HG02884 (cell line): ENCODE measurements around the gene COPB2.
"Not testable (repeated sequence)": the region's sequence is repeated elsewhere in the genome, so short reads cannot be mapped to it uniquely, and the experiment has no call there.

Experiments used
- ATAC-seq: cut with Tn5 transposase; IDR thresholded peaks from one replicate; pipeline ENCODE4 v1.9.1; 2021; ENCODE audit warnings: mild to moderate bottlenecking, moderate library complexity; ENCODE audit not compliant: unreplicated experiment

The COPB2 gene

GRCh38 chr3:139380575-139380974 is 8.9 kb downstream of the COPB2 start:
- ATAC-seq = no peak

GRCh38 chr3:139378587-139379241 is 10.7 kb downstream of the COPB2 start:
- no peak for ATAC-seq

GRCh38 chr3:139377378-139377777 is 12.1 kb downstream of the COPB2 start:
- no peak for ATAC-seq

- no peak for ATAC-seq
These were observed 15.3 kb downstream of the COPB2 start for GRCh38 chr3:139374099-139374498.

GRCh38 chr3:139364549-139364948 is 24.9 kb downstream of the COPB2 start:
- no peak for ATAC-seq

- ATAC-seq = no peak
These were observed 28.2 kb downstream of the COPB2 start for GRCh38 chr3:139361276-139361675.

GRCh38 chr3:139358841-139359562 is 30.4 kb downstream of the COPB2 start:
- ATAC-seq = no peak

GRCh38 chr3:139357899-139358298 is 31.5 kb downstream of the COPB2 start:
- ATAC-seq = peak; percentile 86

- ATAC-seq = no peak
These were observed 33.6 kb downstream of the COPB2 start for GRCh38 chr3:139355891-139356290.

GRCh38 chr3:139355476-139355875 is 34.0 kb downstream of the COPB2 start:
- ATAC-seq = no peak

GRCh38 chr3:139354661-139355060 is 34.8 kb downstream of the COPB2 start:
- ATAC-seq = no peak

GRCh38 chr3:139353920-139354556 is 35.4 kb downstream of the COPB2 start:
- ATAC-seq = no peak

GRCh38 chr3:139346771-139347170 is 42.7 kb downstream of the COPB2 start:
- ATAC-seq = no peak

GRCh38 chr3:139343895-139344856 is 45.3 kb downstream of the COPB2 start, which contains the start of gene MRPS22:
Gene MRPS22, plus strand, starts transcription at chr3:139344020. Its CDS starts 7 bp downstream, at chr3:139344027.
- peak; percentile 98 for ATAC-seq

- no peak for ATAC-seq
These were observed 47.4 kb downstream of the COPB2 start for GRCh38 chr3:139342054-139342453.

GRCh38 chr3:139340784-139341183 is 48.7 kb downstream of the COPB2 start:
- no peak for ATAC-seq

GRCh38 chr3:139339219-139339906 is 50.1 kb downstream of the COPB2 start:
- ATAC-seq = no peak

- no peak for ATAC-seq
These were observed 51.0 kb downstream of the COPB2 start for GRCh38 chr3:139338405-139338804.

GRCh38 chr3:139334675-139335074 is 54.8 kb downstream of the COPB2 start:
- not testable (repeated sequence) for ATAC-seq

- ATAC-seq = no peak
These were observed 57.4 kb downstream of the COPB2 start for GRCh38 chr3:139332092-139332491.
